Mucosa of descending colon (tissue), 3 donors: Measurements from ENCODE around the gene MACO1. TPM values are rescaled to one million over a fixed set of nuclear protein-coding genes. Genes with fewer than 3 reads are reported as not detected.

Experiments used
- ATAC-seq: fragments of 200-7000 bp; cut with Tn5 transposase; one replicate; pipeline ENCODE4 v1.9.1; 2020; ENCODE audit warnings: mild to moderate bottlenecking, moderate library complexity
- DNase-seq, 3 donors: peaks; one replicate each; pipeline ENCODE4 v3.0.0-alpha.2; 2020
- H3K36me3 ChIP-seq: fragments of 200-600 bp; one replicate; pipeline ENCODE4 v1.8.0; 2021; ENCODE audit warnings: low read depth, mild to moderate bottlenecking
- H3K4me1 ChIP-seq: fragments of 200-600 bp; one replicate; pipeline ENCODE4 v1.8.0; 2021; ENCODE audit warnings: low read depth, mild to moderate bottlenecking
- H3K4me3 ChIP-seq: fragments of 200-600 bp; one replicate; pipeline ENCODE4 v1.8.0; 2021; ENCODE audit warnings: mild to moderate bottlenecking
- H3K9me3 ChIP-seq: fragments of 200-600 bp; one replicate; pipeline ENCODE4 v1.8.0; 2021; ENCODE audit warnings: mild to moderate bottlenecking
- CTCF ChIP-seq: fragments of 200-600 bp; IDR thresholded peaks from one replicate; pipeline ENCODE4 v1.8.0; 2022; ENCODE audit warnings: antibody characterized with exemption, mild to moderate bottlenecking
- intact Hi-C, 2 donors: fragments of 100-400 bp; cut with DNase I in 1 of 2; cut with micrococcal nuclease in 1 of 2; formaldehyde crosslinking; loops; one replicate each; pipeline versions ENCODE4 v1.11.0 to v1.11.1; 2022; cut with DNase I, micrococcal nuclease
- total RNA-seq, 3 donors: library from RNA; stranded (reverse); fragmentation: NEBNext Ultra II Directional in 2 of 3; extraction: Animal tissue kit (Norgen Biotek cat#: 25700) in 2 of 3; gene quantifications; one replicate each; pipeline versions ENCODE4 v1.2.1 to v1.2.4, GENCODE V29; 2021 to 2023
- donor health status: DM: no; HTN: no; CAD: no; lungs with moderate emphysema.
- donor health status: DM: no; HTN: no; CAD: no.
- donor health status: DM: no; HTN: yes; CAD: no.

MACO1 gene
- total RNA-seq, 3 donors from 2014 or later, result 21.8 to 23.5 (median 22.5) TPM

GRCh38 chr1:25543005-25543424 lies 112.3 kb downstream of the MACO1 start:
- DNase-seq (no peak), ATAC-seq (no peak)
- TF ChIP-seq CTCF, result no peak
- H3K36me3 ChIP-seq, result no peaks in the 10 kb centered on the region
- no peaks in the 10 kb centered on the region for H3K9me3 ChIP-seq
- intact Hi-C loops, result no loop called here
- peaks cover 16% of the 10 kb centered on the region for H3K4me1 ChIP-seq
- H3K4me3 ChIP-seq, result no peak overlapping the region

- Histone ChIP-seq H3K9me3 (no peaks in the 10 kb centered on the region), H3K4me3 (peak within 1 kb of the TSS; percentile 83), H3K36me3 (no peaks in the 10 kb centered on the region), H3K4me1 (peaks cover 21% of the 10 kb centered on the region)
- no peak for TF ChIP-seq CTCF
- intact Hi-C loops, result no loop called here
- DNase-seq (peak; percentile 80 to 87 (median 84)), ATAC-seq (peak; percentile 96)
Observed at GRCh38 chr1:25543425-25544242, 112.9 kb downstream of the MACO1 start, which contains the start of gene LDLRAP1. LDLRAP1 (plus strand) TSS chr1:25543606; CDS start chr1:25543699, 93 bp downstream.

GRCh38 chr1:25544243-25544764 lies 113.6 kb downstream of the MACO1 start:
- ATAC-seq, result peak; percentile 6
- no peak for TF ChIP-seq CTCF
- Histone ChIP-seq H3K36me3 (no peaks in the 10 kb centered on the region), H3K4me1 (peaks cover 28% of the 10 kb centered on the region), H3K9me3 (no peaks in the 10 kb centered on the region), H3K4me3 (peak overlapping the region; percentile 83)
- DNase-seq, result peak in 1 of 3 donors; percentile 59
- intact Hi-C loops, result no loop called here

- intact Hi-C loops, result no loop called here
- ATAC-seq, result peak; percentile 15
- TF ChIP-seq CTCF, result no peak
- Histone ChIP-seq H3K36me3 (no peaks in the 10 kb centered on the region), H3K9me3 (no peaks in the 10 kb centered on the region), H3K4me3 (no peak overlapping the region), H3K4me1 (peaks cover 33% of the 10 kb centered on the region)
- DNase-seq, result peak in 2 of 3 donors; percentile 63 to 72
Observed at GRCh38 chr1:25544819-25545218, 114.1 kb downstream of the MACO1 start.

- H3K4me1 ChIP-seq, result peaks cover 42% of the 10 kb centered on the region
- no peaks in the 10 kb centered on the region for H3K9me3 ChIP-seq
- H3K4me3 ChIP-seq, result no peak overlapping the region
- DNase-seq (no peak), ATAC-seq (no peak)
- no peak for TF ChIP-seq CTCF
- intact Hi-C loops, result no loop called here
- H3K36me3 ChIP-seq, result no peaks in the 10 kb centered on the region
Observed at GRCh38 chr1:25545767-25546166, 115.1 kb downstream of the MACO1 start.
